Measurements from ENCODE around the gene NUB1. TPM values are rescaled to one million over a fixed set of nuclear protein-coding genes. Genes with fewer than 3 reads are reported as not detected.

The NUB1 gene
- polyA plus RNA-seq, 1 experiment, result 44.5 TPM

DNA sequence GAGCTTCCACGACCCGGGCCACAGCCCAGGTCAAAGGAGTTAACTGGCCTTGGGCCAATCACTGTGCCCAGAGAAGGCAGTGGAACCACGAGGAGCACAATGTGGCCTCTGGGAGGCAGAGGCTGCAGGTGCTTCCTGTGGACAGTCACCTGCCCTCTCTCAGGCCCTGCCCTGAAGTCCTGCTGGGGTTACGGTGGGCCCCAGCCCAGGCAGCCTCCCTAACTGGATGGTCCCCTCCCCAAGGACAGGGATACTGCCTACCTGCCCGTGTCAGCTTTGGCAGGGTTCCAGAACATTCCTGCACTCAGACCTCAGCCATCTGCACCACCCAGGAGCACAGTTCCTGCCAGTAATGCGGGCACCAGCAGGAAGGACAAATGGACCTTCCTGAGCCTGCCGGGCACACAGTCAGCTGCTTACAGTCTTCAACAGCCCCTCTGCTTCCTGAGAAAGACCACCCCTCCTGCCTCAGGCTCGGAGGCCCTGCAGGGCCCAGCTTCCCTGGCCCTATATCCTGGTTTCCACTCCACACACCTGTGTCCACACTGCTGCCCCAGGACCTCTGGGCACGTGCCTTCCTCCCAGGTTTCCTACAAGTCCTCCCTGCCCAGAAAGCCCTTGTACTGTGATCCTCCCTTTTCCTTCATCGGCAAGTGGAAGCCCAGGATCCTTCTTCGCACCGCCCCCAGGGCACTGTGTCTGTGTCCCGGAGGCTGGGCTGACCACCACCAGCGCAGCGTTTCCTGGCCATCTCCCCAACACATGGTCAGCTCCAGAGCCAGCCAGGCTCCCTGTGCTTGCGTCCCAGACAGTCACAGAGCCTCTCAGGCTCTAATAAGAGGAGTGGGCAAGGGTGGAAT is 44.9 kb downstream of the NUB1 start:
- ChIA-PET POLR2A (no interaction called here), CTCF (interaction anchor here (0.6 kb wide), 1 partner anchor 306 kb away, joined by 3 read pairs; no protein-coding TSS in a partner anchor)
- DNase-seq (ENCODE audit: low read depth), result no peak
- TF ChIP-seq, protein P1, sequence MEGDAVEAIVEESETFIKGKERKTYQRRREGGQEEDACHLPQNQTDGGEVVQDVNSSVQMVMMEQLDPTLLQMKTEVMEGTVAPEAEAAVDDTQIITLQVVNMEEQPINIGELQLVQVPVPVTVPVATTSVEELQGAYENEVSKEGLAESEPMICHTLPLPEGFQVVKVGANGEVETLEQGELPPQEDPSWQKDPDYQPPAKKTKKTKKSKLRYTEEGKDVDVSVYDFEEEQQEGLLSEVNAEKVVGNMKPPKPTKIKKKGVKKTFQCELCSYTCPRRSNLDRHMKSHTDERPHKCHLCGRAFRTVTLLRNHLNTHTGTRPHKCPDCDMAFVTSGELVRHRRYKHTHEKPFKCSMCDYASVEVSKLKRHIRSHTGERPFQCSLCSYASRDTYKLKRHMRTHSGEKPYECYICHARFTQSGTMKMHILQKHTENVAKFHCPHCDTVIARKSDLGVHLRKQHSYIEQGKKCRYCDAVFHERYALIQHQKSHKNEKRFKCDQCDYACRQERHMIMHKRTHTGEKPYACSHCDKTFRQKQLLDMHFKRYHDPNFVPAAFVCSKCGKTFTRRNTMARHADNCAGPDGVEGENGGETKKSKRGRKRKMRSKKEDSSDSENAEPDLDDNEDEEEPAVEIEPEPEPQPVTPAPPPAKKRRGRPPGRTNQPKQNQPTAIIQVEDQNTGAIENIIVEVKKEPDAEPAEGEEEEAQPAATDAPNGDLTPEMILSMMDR (IDR thresholded peaks at IDR 0.05; ENCODE audit: insufficient read depth, low read depth, low read length), result no peak
- Histone ChIP-seq H3K36me3 (ENCODE audit: control insufficient read depth, insufficient read depth, low read length) (no peaks in the 10 kb centered on the region), H3K27me3 (ENCODE audit: control insufficient read depth, insufficient read depth, low read length) (peaks cover 15% of the 10 kb centered on the region), H3K4me3 (ENCODE audit: low read depth, low read length) (no peak overlapping the region)

GRCh38 chr7:151387161-151388006 is 45.8 kb downstream of the NUB1 start:
- ChIA-PET CTCF (no interaction called here), POLR2A (no interaction called here)
- no peak for DNase-seq (ENCODE audit: low read depth)
- TF ChIP-seq, protein P1 (IDR thresholded peaks at IDR 0.05; ENCODE audit: insufficient read depth, low read depth, low read length), result no peak
- H3K27me3 ChIP-seq (ENCODE audit: control insufficient read depth, insufficient read depth, low read length), result peaks cover 10% of the 10 kb centered on the region
- H3K36me3 ChIP-seq (ENCODE audit: control insufficient read depth, insufficient read depth, low read length), result no peaks in the 10 kb centered on the region
- no peak overlapping the region for H3K4me3 ChIP-seq (ENCODE audit: low read depth, low read length)

DNA sequence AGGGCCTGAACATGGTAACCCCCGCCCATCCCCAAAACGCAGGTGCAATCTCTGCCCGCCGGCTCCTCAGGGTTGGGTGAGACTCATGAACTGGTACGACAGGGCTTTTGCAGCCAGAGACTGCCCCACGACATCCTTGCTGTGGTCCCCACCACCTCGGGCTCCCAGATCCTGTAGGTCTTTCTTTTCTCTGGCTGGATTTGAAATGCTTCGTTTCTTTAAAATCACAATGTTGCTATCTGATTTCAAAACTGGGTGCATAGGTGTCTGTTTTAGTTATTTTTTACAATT is 46.3 kb downstream of the NUB1 start:
- TF ChIP-seq, protein P1 (IDR thresholded peaks at IDR 0.05; ENCODE audit: insufficient read depth, low read depth, low read length), result no peak
- POLR2A ChIA-PET, result no interaction called here
- no peak for DNase-seq (ENCODE audit: low read depth)
- Histone ChIP-seq H3K4me3 (ENCODE audit: low read depth, low read length) (no peak overlapping the region), H3K27me3 (ENCODE audit: control insufficient read depth, insufficient read depth, low read length) (peaks cover 6% of the 10 kb centered on the region), H3K36me3 (ENCODE audit: control insufficient read depth, insufficient read depth, low read length) (no peaks in the 10 kb centered on the region)
- CTCF ChIA-PET, result no interaction called here

DNA sequence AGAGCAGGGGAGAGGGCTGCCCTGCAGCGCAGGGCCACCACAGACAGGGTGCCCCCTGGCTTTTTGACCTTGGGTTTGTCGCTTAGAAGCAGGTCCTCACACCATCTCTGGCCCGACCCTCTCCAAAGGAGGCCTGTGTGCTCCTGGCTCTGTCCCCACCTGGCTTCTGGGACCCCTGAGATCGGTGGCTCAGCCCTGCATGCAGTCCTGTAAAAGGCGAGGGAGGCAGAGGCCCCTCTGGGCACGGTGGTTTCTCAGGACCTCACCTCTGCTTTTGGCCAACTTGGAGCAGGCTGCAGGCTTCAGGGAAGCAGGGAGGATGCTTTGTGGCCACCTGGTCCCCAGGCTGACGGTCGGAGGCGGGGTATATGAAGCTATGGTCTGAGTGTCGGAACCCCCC is 46.8 kb downstream of the NUB1 start:
- peaks cover 8% of the 10 kb centered on the region for H3K27me3 ChIP-seq (ENCODE audit: control insufficient read depth, insufficient read depth, low read length)
- POLR2A ChIA-PET, result no interaction called here
- H3K4me3 ChIP-seq (ENCODE audit: low read depth, low read length), result no peak overlapping the region
- TF ChIP-seq, protein P1 (IDR thresholded peaks at IDR 0.05; ENCODE audit: insufficient read depth, low read depth, low read length), result no peak
- DNase-seq (ENCODE audit: low read depth), result no peak
- CTCF ChIA-PET, result no interaction called here
- H3K36me3 ChIP-seq (ENCODE audit: control insufficient read depth, insufficient read depth, low read length), result no peaks in the 10 kb centered on the region

- CTCF ChIA-PET, result no interaction called here
These were observed 47.6 kb downstream of the NUB1 start for GRCh38 chr7:151389096-151389767.

More at GRCh38 chr7:151389096-151389767, 47.6 kb downstream of the NUB1 start:
- no peak for DNase-seq (ENCODE audit: low read depth)
- Histone ChIP-seq H3K4me3 (ENCODE audit: low read depth, low read length) (no peak overlapping the region), H3K36me3 (ENCODE audit: control insufficient read depth, insufficient read depth, low read length) (no peaks in the 10 kb centered on the region), H3K27me3 (ENCODE audit: control insufficient read depth, insufficient read depth, low read length) (peaks cover 4% of the 10 kb centered on the region)
- TF ChIP-seq, protein P1 (IDR thresholded peaks at IDR 0.05; ENCODE audit: insufficient read depth, low read depth, low read length), result no peak
- POLR2A ChIA-PET, result no interaction called here
